ENCODE data around the gene GLO1. TPM values are rescaled to one million over a fixed set of nuclear protein-coding genes. Genes with fewer than 3 reads are reported as not detected.

GLO1 gene
- total RNA-seq, 1 donor from 2014 or later = 80.8 TPM

- no peak for TF ChIP-seq CTCF (IDR thresholded peaks at IDR 0.05)
These were observed 48.7 kb downstream of the GLO1 start for GRCh38 chr6:38654263-38654662.

GRCh38 chr6:38651121-38651784 is 51.7 kb downstream of the GLO1 start:
- no peak for TF ChIP-seq CTCF (IDR thresholded peaks at IDR 0.05)
- no peaks in the 10 kb centered on the region for H3K27me3 Mint-ChIP-seq (ENCODE audit: unreplicated experiment)
- no peaks in the 10 kb centered on the region for H3K9me3 Mint-ChIP-seq (ENCODE audit: unreplicated experiment)
- H3K4me3 Mint-ChIP-seq (ENCODE audit: unreplicated experiment) = no peak overlapping the region
- H3K4me1 Mint-ChIP-seq (ENCODE audit: unreplicated experiment) = peaks cover 7% of the 10 kb centered on the region
- H3K27ac Mint-ChIP-seq (ENCODE audit: unreplicated experiment) = no peak overlapping the region
- no peak for DNase-seq (ENCODE audit: extremely low spot score, unreplicated experiment)
- peaks cover 3% of the 10 kb centered on the region for H3K36me3 Mint-ChIP-seq (ENCODE audit: unreplicated experiment)

More at GRCh38 chr6:38654263-38654662, 48.7 kb downstream of the GLO1 start:
- H3K27me3 Mint-ChIP-seq (ENCODE audit: unreplicated experiment) = no peaks in the 10 kb centered on the region
- DNase-seq (ENCODE audit: extremely low spot score, unreplicated experiment) = no peak
- no peaks in the 10 kb centered on the region for H3K4me1 Mint-ChIP-seq (ENCODE audit: unreplicated experiment)
- no peaks in the 10 kb centered on the region for H3K9me3 Mint-ChIP-seq (ENCODE audit: unreplicated experiment)
- H3K36me3 Mint-ChIP-seq (ENCODE audit: unreplicated experiment) = peaks cover 9% of the 10 kb centered on the region
- H3K4me3 Mint-ChIP-seq (ENCODE audit: unreplicated experiment) = no peak overlapping the region
- no peak overlapping the region for H3K27ac Mint-ChIP-seq (ENCODE audit: unreplicated experiment)

- H3K9me3 Mint-ChIP-seq (ENCODE audit: unreplicated experiment) = no peaks in the 10 kb centered on the region
- no peak for TF ChIP-seq CTCF (IDR thresholded peaks at IDR 0.05)
- no peaks in the 10 kb centered on the region for H3K27me3 Mint-ChIP-seq (ENCODE audit: unreplicated experiment)
- DNase-seq (ENCODE audit: extremely low spot score, unreplicated experiment) = no peak
- peaks cover 3% of the 10 kb centered on the region for H3K36me3 Mint-ChIP-seq (ENCODE audit: unreplicated experiment)
- H3K4me3 Mint-ChIP-seq (ENCODE audit: unreplicated experiment) = no peak overlapping the region
- H3K27ac Mint-ChIP-seq (ENCODE audit: unreplicated experiment) = no peak overlapping the region
- H3K4me1 Mint-ChIP-seq (ENCODE audit: unreplicated experiment) = peaks cover 14% of the 10 kb centered on the region
These were observed 52.7 kb downstream of the GLO1 start for GRCh38 chr6:38650207-38650752.

DNA sequence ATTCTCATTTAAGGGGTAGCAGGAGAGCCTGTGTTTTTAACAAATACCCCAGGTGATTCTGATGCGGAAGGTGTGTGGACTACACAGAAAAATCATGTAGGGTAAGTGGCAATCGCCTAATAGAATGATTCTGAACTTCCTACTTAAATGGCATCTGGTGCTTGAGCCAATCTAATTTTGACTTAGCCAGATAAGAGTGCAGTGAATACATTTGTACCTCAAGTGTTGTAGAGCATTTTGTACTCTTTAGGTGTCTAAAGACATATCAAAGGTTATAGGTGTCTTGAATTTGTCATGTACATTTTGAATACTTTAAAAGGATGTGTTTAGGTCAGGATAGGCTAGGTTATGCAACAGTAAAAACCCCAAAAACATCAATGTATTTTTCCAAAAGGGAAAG is 53.2 kb downstream of the GLO1 start:
- Mint-ChIP-seq H3K4me3 (ENCODE audit: unreplicated experiment) (no peak overlapping the region), H3K4me1 (ENCODE audit: unreplicated experiment) (peaks cover 15% of the 10 kb centered on the region), H3K27ac (ENCODE audit: unreplicated experiment) (no peak overlapping the region), H3K27me3 (ENCODE audit: unreplicated experiment) (no peaks in the 10 kb centered on the region), H3K9me3 (ENCODE audit: unreplicated experiment) (no peaks in the 10 kb centered on the region), H3K36me3 (ENCODE audit: unreplicated experiment) (peaks cover 3% of the 10 kb centered on the region)
- DNase-seq (ENCODE audit: extremely low spot score, unreplicated experiment) = no peak
- TF ChIP-seq CTCF (IDR thresholded peaks at IDR 0.05) = no peak

- Mint-ChIP-seq H3K4me1 (ENCODE audit: unreplicated experiment) (peaks cover 15% of the 10 kb centered on the region), H3K36me3 (ENCODE audit: unreplicated experiment) (peaks cover 3% of the 10 kb centered on the region), H3K27ac (ENCODE audit: unreplicated experiment) (no peak overlapping the region), H3K4me3 (ENCODE audit: unreplicated experiment) (no peak overlapping the region), H3K27me3 (ENCODE audit: unreplicated experiment) (no peaks in the 10 kb centered on the region), H3K9me3 (ENCODE audit: unreplicated experiment) (no peaks in the 10 kb centered on the region)
- no peak for DNase-seq (ENCODE audit: extremely low spot score, unreplicated experiment)
- no peak for TF ChIP-seq CTCF (IDR thresholded peaks at IDR 0.05)
These were observed 54.3 kb downstream of the GLO1 start for GRCh38 chr6:38648629-38649028.

Measured in osteocyte (in vitro differentiated cells).